Endothelial cell of umbilical vein (primary cell): ENCODE results near the gene G0S2. TPM values are rescaled to one million over a fixed set of nuclear protein-coding genes. Genes with fewer than 3 reads are reported as not detected.
A peak's percentile ranks its signal among the peaks of the same experiment; 100 is the strongest.

ENCODE experiments used
- BruUV-seq: library from RNA; stranded (reverse); fragments of 400-500 nt; replicated peaks from 2 replicates; lab custom pipeline; 2021; lab: Mats Ljungman, UMichigan
- CTCF ChIA-PET: fragments of 300-600, 350-600 bp; sonication (Branson Sonifier 250); formaldehyde crosslinking; loops from one replicate; lab custom pipeline; 2021; ENCODE audit warnings: antibody characterized with exemption, inconsistent platforms; lab: Charles Lee
- POLR2A ChIA-PET: fragments of 300-600, 350-600 bp; sonication (Branson Sonifier 250); formaldehyde crosslinking; loops from one replicate; lab custom pipeline; 2021; ENCODE audit warnings: antibody characterized with exemption, inconsistent platforms; lab: Charles Lee
- DNase-seq: peaks from one replicate; pipeline ENCODE4 v3.0.0-alpha.2; 2011; ENCODE audit warnings: low read depth, low spot score
- FAIRE-seq: peaks from 2 replicates; lab custom pipeline; 2011; peaks lifted over from hg19 to GRCh38; lab: Jason Lieb, UNC
- H2AFZ ChIP-seq: 2 replicates; pipeline ENCODE4 v1.6.0; 2012; ENCODE audit warnings: low read depth, low read length, control low read depth, inconsistent platforms
- H3K27ac ChIP-seq: 2 replicates; pipeline ENCODE4 v1.5.1; 2011; ENCODE audit warnings: low read depth, mild to moderate bottlenecking, control low read depth, low read length, moderate library complexity; ENCODE audit not compliant: insufficient read depth
- H3K27me3 ChIP-seq, 2 experiments: 2 replicates each; pipeline versions ENCODE4 v1.6.0 to v1.6.1; 2011; ENCODE audit warnings: low read length in 2 of 2, mixed read lengths in 1 of 2; ENCODE audit not compliant: control insufficient read depth in 2 of 2, insufficient read depth in 2 of 2
- H3K36me3 ChIP-seq, 2 experiments: 2 replicates in 1 of 2; 3 replicates in 1 of 2; pipeline ENCODE4 v1.5.1; 2011; ENCODE audit warnings: low read length in 2 of 2, mild to moderate bottlenecking in 1 of 2, moderate library complexity in 1 of 2; ENCODE audit not compliant: control insufficient read depth in 2 of 2, insufficient read depth in 2 of 2; ENCODE audit errors: extremely low read depth in 1 of 2
- H3K4me1 ChIP-seq: 3 replicates; pipeline ENCODE4 v1.5.1; 2011; ENCODE audit warnings: mild to moderate bottlenecking, low read length; ENCODE audit not compliant: control insufficient read depth, insufficient read depth; ENCODE audit errors: extremely low read depth
- H3K4me2 ChIP-seq: 2 replicates; pipeline ENCODE4 v1.6.1; 2011; ENCODE audit warnings: low read length, control low read depth, mixed read lengths; ENCODE audit not compliant: insufficient read depth
- H3K4me3 ChIP-seq, 3 experiments: fragments of 200-600 bp in 1 of 3; sonication (generic), shearing (Covaris generic) in 1 of 3; replicated peaks in 1 of 3; 2 replicates each; pipeline ENCODE4 v1.5.1; 2011 to 2016; ENCODE audit warnings: control low read depth in 3 of 3, low read length in 3 of 3, mild to moderate bottlenecking in 2 of 3, inconsistent platforms in 1 of 3, low read depth in 1 of 3, moderate library complexity in 1 of 3; ENCODE audit not compliant: insufficient read depth in 1 of 3
- H3K79me2 ChIP-seq: 2 replicates; pipeline ENCODE4 v1.6.0; 2012; ENCODE audit warnings: low read length, inconsistent platforms; ENCODE audit not compliant: control insufficient read depth, insufficient read depth
- H3K9ac ChIP-seq: replicated peaks from 2 replicates; pipeline ENCODE3; 2011; ENCODE audit warnings: low read length, control low read depth; ENCODE audit not compliant: insufficient read depth; ENCODE audit errors: extremely low read depth
- H3K9me1 ChIP-seq: replicated peaks from 3 replicates; pipeline ENCODE4 v1.6.0; 2011; ENCODE audit warnings: mild to moderate bottlenecking, low read length; ENCODE audit not compliant: control insufficient read depth, insufficient read depth; ENCODE audit errors: extremely low read depth
- H3K9me3 ChIP-seq: replicated peaks from 2 replicates; pipeline ENCODE4 v1.5.1; 2012; ENCODE audit warnings: low read length, inconsistent platforms; ENCODE audit not compliant: control insufficient read depth, insufficient read depth
- H4K20me1 ChIP-seq: replicated peaks from 2 replicates; pipeline ENCODE3; 2011; ENCODE audit warnings: mild to moderate bottlenecking, low read length; ENCODE audit not compliant: control insufficient read depth, insufficient read depth; ENCODE audit errors: extremely low read depth
- CTCF ChIP-seq, 2 donors: IDR thresholded peaks; 1 replicate in 1 of 2; 2 replicates in 1 of 2; pipeline ENCODE4 v1.5.1; 2011; ENCODE audit warnings: low read length in 2 of 2, mild to moderate bottlenecking in 2 of 2, moderate library complexity in 2 of 2, control low read depth in 1 of 2, inconsistent platforms in 1 of 2, low read depth in 1 of 2; ENCODE audit not compliant: insufficient read depth in 1 of 2; ENCODE audit errors: extremely low read depth in 1 of 2
- EZH2 ChIP-seq: IDR thresholded peaks from 2 replicates; pipeline ENCODE4 v1.6.1; 2012; ENCODE audit warnings: borderline replicate concordance, low read depth, mild to moderate bottlenecking, moderate library complexity, low read length, inconsistent platforms; ENCODE audit not compliant: severe bottlenecking
- FOS ChIP-seq: IDR thresholded peaks from 2 replicates; pipeline ENCODE4 v1.6.1; 2011; ENCODE audit warnings: mild to moderate bottlenecking, low read length, moderate library complexity, borderline replicate concordance; ENCODE audit not compliant: insufficient read depth
- GATA2 ChIP-seq: IDR thresholded peaks from 2 replicates; pipeline ENCODE4 v1.7.0; 2011; ENCODE audit warnings: low read depth, mild to moderate bottlenecking, moderate library complexity, mixed read lengths, low read length; ENCODE audit not compliant: insufficient read length, insufficient read depth
- JUN ChIP-seq: IDR thresholded peaks from 2 replicates; pipeline ENCODE4 v1.6.1; 2011; ENCODE audit warnings: borderline replicate concordance, low read depth; ENCODE audit not compliant: insufficient read length, insufficient read depth
- MAX ChIP-seq: IDR thresholded peaks from 2 replicates; pipeline ENCODE4 v1.6.1; 2011; ENCODE audit not compliant: insufficient read depth, insufficient read length
- MYC ChIP-seq: IDR thresholded peaks from one replicate; pipeline ENCODE4 v1.6.1; 2011; ENCODE audit warnings: mild to moderate bottlenecking, low read depth, low read length
- POLR2A ChIP-seq: IDR thresholded peaks from 2 replicates; pipeline ENCODE4 v1.6.1; 2012; ENCODE audit warnings: low read depth, mild to moderate bottlenecking, control low read depth, low read length
- POLR2AphosphoS5 ChIP-seq: IDR thresholded peaks from 2 replicates; pipeline ENCODE4 v1.6.1; 2012; ENCODE audit warnings: low read depth, mild to moderate bottlenecking, control low read depth, low read length, moderate library complexity; ENCODE audit not compliant: insufficient read depth
- dilution Hi-C: fragments of 300-500 bp; cut with MboI; formaldehyde crosslinking; loops from one replicate; pipeline ENCODE4 v1.15.0; 2019; ENCODE audit warnings: low sequenced_read_pairs; ENCODE audit not compliant: extremely low pct_ligation_motif_present
- intact Hi-C: fragments of 100-400 bp; cut with micrococcal nuclease; formaldehyde crosslinking; loops from one replicate; pipeline ENCODE4 v1.10.0; 2022
- polyA plus RNA-seq, 4 experiments: library from polyadenylated mRNA; depleted of rRNA in 3 of 4; stranded (reverse) in 3 of 4; unstranded in 1 of 4; fragments of >200 nt; gene quantifications; 2 replicates each; pipeline versions ENCODE4 v1.2.1 to v1.2.3, GENCODE V29; 2011 to 2012; ENCODE audit warnings: missing spikeins in 1 of 4
- total RNA-seq: library from RNA; stranded (reverse); gene quantifications from 2 replicates; pipeline ENCODE4 v1.2.3, GENCODE V29; 2021

G0S2 gene
- total and polyA plus RNA-seq, 2 donors (not counting 3 experiments of a cell fraction or from before 2014, with no cell fraction given) = 0.91 to 1.9 TPM

DNA sequence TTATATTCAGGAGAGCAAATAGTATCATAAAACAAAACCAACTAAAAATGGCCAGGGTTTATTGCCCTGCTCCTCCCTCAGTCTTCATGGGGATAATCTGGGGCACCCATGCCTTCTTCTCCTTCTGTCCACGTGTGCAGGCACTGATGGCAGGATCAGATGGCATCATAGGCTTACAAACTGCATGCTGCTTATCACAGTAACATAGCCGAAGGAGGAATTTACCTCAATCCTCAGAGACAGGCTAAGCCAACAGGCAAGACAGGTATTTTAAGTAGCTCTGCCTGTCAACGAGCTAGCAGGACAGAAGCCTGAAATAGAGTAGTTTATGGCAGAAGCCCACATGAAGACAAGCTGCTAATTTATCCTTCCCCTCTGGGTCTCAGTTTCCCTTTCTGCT is 32.4 kb upstream of the G0S2 start:
- no peaks in the 10 kb centered on the region for H3K79me2 ChIP-seq
- H3K9me1 ChIP-seq = no peaks in the 10 kb centered on the region
- no peak overlapping the region for H3K4me3 ChIP-seq
- BruUV-seq = no TSS peak
- no peaks in the 10 kb centered on the region for H4K20me1 ChIP-seq
- H3K36me3 ChIP-seq = no peaks in the 10 kb centered on the region
- peaks cover 8% of the 10 kb centered on the region for H3K4me1 ChIP-seq
- no peak overlapping the region for H2AFZ ChIP-seq
- DNase-seq = no peak
- intact Hi-C loops = no loop called here
- H3K4me2 ChIP-seq = no peak overlapping the region
- POLR2A ChIA-PET = no interaction called here
- H3K27me3 ChIP-seq = no peaks in the 10 kb centered on the region
- CTCF ChIA-PET = interaction anchor here (0.8 to 2.5 kb wide), 9 partner anchors 10 to 76 kb away, joined by 3 to 22 read pairs (median 5); partner anchors contain the start of gene G0S2
- H3K27ac ChIP-seq = no peak overlapping the region
- no peak for FAIRE-seq
- TF ChIP-seq JUN (no peak), CTCF (IDR thresholded peaks at IDR 0.05; ENCODE audit: extremely low read depth in 1 of 2, insufficient read depth in 1 of 2, low read depth in 1 of 2, low read length in 2 of 2) (no peak)
- dilution Hi-C loops = no loop called here
- no peak overlapping the region for H3K9ac ChIP-seq
- H3K9me3 ChIP-seq = no peaks in the 10 kb centered on the region

DNA sequence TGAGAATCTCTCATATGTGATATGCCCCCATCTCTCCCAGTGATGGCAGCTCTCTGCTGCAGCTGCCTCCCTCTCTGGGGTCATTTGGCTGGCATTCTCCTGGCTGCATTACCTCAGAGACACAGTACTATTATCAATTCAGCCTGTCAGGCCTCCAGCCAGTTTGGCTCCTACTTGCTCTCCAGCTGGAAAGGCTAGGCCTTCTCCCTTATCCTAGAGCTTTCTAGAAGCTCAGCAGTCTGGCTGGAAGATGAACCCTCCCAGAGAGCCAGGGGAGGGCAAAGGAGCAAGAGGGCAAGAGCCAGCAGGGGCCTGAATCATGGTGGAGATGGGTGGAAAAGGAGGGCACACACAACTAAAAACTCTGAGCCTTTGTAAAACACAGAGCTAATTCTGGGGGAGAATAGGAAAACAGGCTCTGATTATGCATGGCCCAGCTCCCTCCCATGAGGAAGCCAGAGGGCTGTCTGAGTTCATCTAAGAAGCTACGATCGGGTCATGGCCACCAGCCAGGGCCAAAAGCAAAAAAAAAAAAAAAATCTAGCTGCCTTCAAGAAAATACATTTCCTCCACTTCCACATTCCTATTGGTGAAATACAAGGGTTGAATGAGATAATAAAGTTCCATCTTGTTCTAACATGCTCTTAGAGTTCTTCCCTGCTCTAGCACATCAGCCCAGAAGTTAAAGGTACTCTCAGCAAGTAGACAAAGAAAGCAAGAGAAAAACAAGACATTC is 31.8 kb upstream of the G0S2 start:
- Histone ChIP-seq H3K27me3 (no peaks in the 10 kb centered on the region), H2AFZ (no peak overlapping the region), H3K9me3 (no peaks in the 10 kb centered on the region), H3K4me2 (no peak overlapping the region), H4K20me1 (no peaks in the 10 kb centered on the region), H3K4me1 (peaks cover 8% of the 10 kb centered on the region), H3K27ac (no peak overlapping the region), H3K79me2 (no peaks in the 10 kb centered on the region), H3K4me3 (no peak overlapping the region), H3K36me3 (no peaks in the 10 kb centered on the region), H3K9me1 (no peaks in the 10 kb centered on the region), H3K9ac (no peak overlapping the region)
- intact Hi-C loops = no loop called here
- ChIA-PET POLR2A (interaction anchor here (1.0 kb wide), 1 partner anchor 16 kb away, joined by 3 read pairs; no protein-coding TSS in a partner anchor), CTCF (interaction anchor here (0.6 to 2.5 kb wide), 12 partner anchors 10 to 105 kb away, joined by 3 to 22 read pairs (median 4); partner anchors contain the start of gene G0S2)
- no peak for TF ChIP-seq MYC
- TF ChIP-seq POLR2A = no peak
- no peak for TF ChIP-seq GATA2
- TF ChIP-seq JUN = no peak
- TF ChIP-seq CTCF (IDR thresholded peaks at IDR 0.05; ENCODE audit: extremely low read depth in 1 of 2, insufficient read depth in 1 of 2, low read depth in 1 of 2, low read length in 2 of 2) = no peak
- no peak for TF ChIP-seq MAX
- no peak for TF ChIP-seq EZH2
- TF ChIP-seq FOS = no peak
- TF ChIP-seq POLR2AphosphoS5 = no peak
- DNase-seq (peak; percentile 44), FAIRE-seq (peak; percentile 71)
- BruUV-seq = no TSS peak
- dilution Hi-C loops = no loop called here
